ENCODE data around the gene SH3BP2.

Gene SH3BP2

DNA sequence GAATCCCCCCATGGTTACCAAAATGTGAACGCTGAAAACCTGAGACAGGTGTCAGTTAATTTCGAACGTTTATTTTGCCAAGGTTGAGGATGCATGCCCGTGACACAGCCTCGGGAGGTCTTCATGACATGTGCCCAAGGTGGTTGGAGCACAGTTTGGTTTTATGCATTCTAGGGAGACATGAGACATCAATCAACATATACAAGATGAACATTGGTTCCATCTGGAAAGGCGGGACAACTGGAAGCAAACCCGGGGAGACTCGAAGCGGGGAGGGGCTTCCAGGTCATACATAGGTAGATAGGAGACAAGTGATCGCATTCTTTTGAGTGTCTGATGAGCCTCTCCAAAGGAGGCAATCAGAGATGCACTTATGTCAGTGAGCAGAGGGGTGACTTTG, 11.0 kb upstream of the SH3BP2 start:
- H3K4me3 ChIP-seq (replicated peaks; ENCODE audit: low read depth, low read length): no peak overlapping the region
- DNase-seq (ENCODE audit: extremely low read depth, low read depth): no peak
- TF ChIP-seq, protein P1, sequence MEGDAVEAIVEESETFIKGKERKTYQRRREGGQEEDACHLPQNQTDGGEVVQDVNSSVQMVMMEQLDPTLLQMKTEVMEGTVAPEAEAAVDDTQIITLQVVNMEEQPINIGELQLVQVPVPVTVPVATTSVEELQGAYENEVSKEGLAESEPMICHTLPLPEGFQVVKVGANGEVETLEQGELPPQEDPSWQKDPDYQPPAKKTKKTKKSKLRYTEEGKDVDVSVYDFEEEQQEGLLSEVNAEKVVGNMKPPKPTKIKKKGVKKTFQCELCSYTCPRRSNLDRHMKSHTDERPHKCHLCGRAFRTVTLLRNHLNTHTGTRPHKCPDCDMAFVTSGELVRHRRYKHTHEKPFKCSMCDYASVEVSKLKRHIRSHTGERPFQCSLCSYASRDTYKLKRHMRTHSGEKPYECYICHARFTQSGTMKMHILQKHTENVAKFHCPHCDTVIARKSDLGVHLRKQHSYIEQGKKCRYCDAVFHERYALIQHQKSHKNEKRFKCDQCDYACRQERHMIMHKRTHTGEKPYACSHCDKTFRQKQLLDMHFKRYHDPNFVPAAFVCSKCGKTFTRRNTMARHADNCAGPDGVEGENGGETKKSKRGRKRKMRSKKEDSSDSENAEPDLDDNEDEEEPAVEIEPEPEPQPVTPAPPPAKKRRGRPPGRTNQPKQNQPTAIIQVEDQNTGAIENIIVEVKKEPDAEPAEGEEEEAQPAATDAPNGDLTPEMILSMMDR (IDR thresholded peaks at IDR 0.05; ENCODE audit: low read depth, low read length, missing control alignments): no peak

DNA sequence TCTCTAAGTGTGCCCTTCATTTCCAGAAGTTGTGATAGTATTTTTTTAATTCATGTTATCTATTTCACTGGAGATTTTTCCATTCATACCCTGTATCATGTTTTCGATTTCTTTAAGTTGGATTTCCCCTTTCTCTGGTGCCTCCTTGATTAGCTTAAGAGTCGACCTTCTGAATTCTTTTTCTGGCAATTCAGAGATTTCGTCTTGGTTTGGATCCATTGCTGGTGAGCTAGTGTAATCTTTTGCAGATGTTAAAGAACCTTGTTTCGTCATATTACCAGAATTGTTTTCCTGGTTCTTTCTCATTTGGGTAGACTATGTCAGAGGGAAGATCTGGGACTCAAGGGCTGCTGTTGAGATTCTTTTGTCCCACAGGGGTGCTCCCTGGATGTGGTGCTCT, 9.1 kb upstream of the SH3BP2 start:
- no peak overlapping the region for H3K4me3 ChIP-seq (replicated peaks; ENCODE audit: low read depth, low read length)
- DNase-seq (ENCODE audit: extremely low read depth, low read depth): no peak
- TF ChIP-seq, protein P1 (IDR thresholded peaks at IDR 0.05; ENCODE audit: low read depth, low read length, missing control alignments): no peak

DNA sequence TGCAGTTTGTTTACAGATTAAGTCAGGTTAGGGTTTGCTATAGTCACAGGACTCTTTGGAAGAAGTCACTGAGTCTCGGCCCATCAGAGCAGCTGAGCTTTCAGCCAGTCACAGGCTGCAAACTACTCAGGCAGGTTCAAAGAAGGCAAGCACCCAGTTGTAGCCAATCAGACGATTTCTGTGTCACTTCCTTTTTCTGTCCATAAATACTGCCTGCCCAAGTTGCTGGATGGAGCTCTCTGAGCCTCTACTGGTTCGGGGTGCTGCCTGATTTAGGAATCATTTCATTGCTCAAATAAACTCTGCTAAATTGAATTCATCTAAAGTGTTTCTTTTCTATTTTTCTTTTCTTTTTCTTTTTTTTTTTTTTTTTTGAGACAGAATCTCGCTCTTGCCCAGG, 7.3 kb upstream of the SH3BP2 start:
- TF ChIP-seq, protein P1 (IDR thresholded peaks at IDR 0.05; ENCODE audit: low read depth, low read length, missing control alignments): no peak
- no peak overlapping the region for H3K4me3 ChIP-seq (replicated peaks; ENCODE audit: low read depth, low read length)
- DNase-seq (ENCODE audit: extremely low read depth, low read depth): no peak

DNA sequence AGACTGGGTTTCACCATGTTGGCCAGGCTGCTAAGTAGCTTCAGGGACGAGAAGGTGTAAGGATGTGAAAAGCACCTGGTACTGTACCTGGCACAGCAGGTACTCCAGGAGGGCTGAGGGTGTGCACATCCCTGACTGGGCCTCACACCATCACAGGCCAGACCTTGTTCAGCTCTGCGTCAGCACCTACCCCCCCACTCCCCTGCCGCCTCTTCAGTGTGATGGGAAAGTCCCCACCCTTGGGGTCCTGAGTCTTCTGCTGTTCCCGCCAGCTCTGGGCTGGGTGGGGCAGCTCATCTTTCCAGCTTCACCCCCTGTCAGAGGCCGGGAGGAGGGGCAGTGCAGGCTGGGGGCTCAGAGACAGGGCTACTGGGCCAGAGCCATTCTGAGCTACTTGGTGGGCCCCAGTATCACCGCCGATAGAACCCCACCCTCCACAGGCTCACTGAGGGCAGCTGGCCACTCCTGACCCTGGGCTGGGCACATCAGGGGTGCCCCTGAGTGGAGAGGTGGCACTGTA, 6.7 kb upstream of the SH3BP2 start:
- TF ChIP-seq, protein P1 (IDR thresholded peaks at IDR 0.05; ENCODE audit: low read depth, low read length, missing control alignments): no peak
- no peak overlapping the region for H3K4me3 ChIP-seq (replicated peaks; ENCODE audit: low read depth, low read length)
- no peak for DNase-seq (ENCODE audit: extremely low read depth, low read depth)

DNA sequence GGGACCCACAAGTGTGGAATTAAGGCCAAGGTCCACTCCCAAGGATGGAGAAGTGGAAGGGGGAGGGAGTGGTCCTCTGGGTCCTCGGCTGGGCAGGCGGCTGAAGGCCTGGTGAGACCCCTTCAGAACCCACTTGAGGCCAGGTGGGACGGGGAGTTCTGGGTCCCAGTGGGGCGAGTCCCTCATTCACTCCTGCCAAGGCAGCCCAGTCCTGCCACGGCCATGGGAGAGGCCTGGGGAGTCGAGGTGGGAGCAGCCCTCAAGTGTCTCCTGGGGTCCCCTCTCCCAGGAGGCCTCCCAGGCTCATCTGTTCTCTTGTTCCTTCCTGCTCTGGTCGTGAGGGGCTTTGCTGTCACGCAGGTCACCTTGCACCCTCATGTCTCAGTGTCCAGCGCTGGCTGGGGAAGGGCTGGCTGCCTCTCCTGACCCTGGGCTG, 6.1 kb upstream of the SH3BP2 start:
- no peak for DNase-seq (ENCODE audit: extremely low read depth, low read depth)
- no peak overlapping the region for H3K4me3 ChIP-seq (replicated peaks; ENCODE audit: low read depth, low read length)
- TF ChIP-seq, protein P1 (IDR thresholded peaks at IDR 0.05; ENCODE audit: low read depth, low read length, missing control alignments): no peak

DNA sequence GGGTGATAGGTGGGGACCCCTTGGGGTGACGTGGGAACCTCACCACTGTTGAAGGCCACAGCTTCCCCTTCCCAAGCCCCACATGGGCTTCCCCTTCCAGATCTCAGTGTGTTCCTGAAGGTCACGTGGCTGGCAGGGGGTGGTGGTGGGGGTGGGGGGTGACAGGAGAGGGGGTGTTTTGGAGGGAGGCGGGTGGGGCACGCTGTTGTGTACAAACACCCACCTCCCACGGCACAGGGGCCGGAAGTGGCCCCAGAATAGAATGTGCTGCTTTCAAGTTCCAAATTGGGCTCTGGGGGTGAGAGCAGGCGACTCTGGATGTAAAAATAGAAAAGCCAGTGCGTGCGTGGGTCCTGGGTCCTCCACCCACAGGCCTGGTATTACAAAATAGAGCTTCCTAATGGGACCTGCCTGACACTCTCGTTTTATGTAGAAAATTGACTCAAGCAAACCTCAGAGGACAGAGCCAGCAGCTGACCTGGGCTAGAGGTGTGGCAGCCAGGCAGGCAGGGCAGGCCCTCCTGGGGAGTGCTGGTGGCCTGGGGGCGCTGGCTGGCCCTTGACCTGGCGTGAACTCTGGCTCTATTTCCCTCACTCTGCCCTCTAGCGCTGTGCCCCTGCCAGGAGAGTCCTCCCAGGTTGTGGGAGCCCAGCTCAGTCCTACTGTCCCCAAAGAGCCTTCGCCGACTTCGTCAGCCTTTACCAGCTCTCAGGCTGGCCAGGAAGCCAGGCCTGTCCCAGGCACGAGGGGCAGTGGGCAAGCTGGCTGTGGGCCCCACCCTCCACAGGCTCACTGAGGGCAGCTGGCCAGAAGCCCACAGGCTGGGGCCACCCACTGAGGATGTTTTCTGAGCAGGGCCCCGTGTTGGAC, 5.4 kb upstream of the SH3BP2 start:
- TF ChIP-seq, protein P1 (IDR thresholded peaks at IDR 0.05; ENCODE audit: low read depth, low read length, missing control alignments): no peak
- no peak overlapping the region for H3K4me3 ChIP-seq (replicated peaks; ENCODE audit: low read depth, low read length)
- no peak for DNase-seq (ENCODE audit: extremely low read depth, low read depth)

All from HFF-Myc (cell line).